ENCODE data around the gene IL4.

The IL4 gene

DNA sequence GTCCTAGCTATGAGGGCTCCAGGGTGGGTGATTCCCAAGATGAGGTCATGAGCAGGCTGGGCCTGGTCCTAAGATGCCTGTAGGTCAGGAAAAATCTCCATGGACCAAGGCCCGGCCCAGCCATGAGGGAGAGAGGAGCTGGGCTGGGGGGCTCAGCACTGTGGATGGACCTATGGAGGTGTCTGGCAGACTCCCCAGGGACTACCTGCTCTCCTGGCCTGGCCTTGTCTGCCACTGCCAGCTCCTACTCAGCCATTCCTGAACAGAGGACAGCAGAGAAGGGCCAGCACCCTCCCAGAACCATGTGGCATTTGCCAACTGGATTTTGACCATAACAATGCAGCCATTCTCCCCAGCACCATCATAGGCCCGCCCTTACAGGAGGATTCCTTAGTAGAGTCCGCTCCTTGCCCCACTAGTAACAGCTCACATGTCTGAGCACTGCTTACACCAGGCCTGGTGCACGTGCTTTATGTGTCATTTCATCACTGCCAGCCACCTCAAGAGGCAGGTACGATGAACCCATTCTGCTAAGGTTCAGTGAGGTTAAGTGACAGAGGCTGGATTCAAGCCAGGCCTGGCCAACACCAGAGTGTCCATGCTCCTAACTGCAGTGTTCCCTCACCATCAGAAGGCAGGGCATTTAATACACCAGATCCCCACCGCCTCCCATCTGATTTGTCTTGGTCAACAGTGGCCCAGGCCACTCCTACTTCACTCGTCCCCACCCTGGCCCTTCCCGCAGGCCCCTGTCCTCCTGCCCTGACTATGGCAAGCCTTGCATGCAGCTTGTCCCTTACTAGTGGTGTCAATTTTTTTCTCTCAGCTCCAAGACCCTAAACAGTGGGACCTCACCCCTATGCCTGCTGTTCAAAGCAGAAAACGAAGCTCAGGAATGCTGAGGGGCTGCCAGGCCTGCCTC is 15.1 kb upstream of the IL4 start:
- no peak for ATAC-seq

DNA sequence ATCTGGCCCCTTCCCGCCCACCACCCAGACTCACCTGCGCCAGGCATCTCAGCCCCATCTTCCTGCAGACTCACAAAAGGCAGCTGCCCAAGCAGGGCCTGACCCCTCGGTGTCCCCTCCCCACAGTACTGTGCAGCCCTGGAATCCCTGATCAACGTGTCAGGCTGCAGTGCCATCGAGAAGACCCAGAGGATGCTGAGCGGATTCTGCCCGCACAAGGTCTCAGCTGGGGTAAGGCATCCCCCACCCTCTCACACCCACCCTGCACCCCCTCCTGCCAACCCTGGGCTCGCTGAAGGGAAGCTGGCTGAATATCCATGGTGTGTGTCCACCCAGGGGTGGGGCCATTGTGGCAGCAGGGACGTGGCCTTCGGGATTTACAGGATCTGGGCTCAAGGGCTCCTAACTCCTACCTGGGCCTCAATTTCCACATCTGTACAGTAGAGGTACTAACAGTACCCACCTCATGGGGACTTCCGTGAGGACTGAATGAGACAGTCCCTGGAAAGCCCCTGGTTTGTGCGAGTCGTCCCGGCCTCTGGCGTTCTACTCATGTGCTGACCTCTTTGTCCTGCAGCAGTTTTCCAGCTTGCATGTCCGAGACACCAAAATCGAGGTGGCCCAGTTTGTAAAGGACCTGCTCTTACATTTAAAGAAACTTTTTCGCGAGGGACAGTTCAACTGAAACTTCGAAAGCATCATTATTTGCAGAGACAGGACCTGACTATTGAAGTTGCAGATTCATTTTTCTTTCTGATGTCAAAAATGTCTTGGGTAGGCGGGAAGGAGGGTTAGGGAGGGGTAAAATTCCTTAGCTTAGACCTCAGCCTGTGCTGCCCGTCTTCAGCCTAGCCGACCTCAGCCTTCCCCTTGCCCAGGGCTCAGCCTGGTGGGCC is 13.9 kb upstream of the IL4 start:
- ATAC-seq, result no peak
- no peak for DNase-seq

More for the DNA sequence above, 15.1 kb upstream of the IL4 start:
- DNase-seq, result no peak

DNA sequence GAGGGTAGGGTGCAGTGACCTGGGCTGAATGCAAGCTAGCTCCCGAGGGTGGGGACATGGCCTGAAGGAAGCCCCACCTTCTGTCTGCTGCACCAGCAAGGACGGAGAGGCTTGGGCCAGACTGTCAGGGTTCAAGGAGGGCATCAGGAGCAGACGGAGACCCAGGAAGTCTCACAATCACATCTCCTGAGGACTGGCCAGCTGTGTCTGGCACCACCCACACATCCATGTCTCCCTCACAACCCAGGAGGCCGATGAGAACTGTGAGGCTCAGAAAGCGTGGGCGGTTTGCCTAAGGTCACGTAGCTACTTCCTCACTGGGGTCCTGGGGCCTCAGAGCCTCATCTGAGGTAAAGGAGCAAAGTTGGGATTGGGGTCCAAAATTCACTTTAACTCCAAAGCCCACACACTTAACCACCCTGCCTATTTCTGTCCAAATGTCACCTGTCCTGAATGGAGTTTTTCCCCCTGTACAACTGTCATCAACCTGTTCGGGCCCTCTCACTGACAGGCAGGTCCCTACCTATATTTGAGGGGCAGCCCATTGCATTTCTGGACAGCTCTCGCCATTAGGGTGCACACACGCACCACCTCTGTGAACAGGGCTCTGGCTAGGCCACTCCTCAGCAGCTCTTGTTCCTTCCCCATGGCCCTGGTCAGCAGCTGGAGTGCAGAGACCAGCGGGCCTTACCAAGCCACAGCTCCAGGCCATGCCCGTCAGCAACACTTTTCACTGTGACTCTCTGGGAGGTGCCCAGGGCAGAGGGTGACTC is 12.4 kb upstream of the IL4 start:
- peak; percentile 43 for DNase-seq
- no peak for ATAC-seq

DNA sequence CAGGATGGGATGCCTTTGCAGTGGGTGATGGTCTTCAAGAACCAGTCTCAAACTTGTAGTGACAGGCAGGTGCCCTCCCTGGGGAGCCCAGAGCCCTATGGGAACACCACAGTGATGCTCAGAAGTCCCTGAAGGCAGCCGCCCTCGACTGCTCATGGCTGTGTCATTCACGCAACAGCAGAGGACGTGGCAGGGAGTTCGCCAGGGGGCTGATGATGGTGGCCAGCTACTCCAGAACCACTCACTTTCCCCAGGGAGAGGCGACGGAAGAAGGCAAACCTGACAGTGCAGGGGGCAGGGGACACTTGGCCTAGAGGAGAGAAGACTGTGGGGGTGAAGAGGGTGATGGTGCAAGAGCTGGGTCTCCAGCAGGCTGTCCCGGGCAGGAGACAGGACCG is 11.8 kb upstream of the IL4 start:
- DNase-seq (no peak), ATAC-seq (no peak)

DNA sequence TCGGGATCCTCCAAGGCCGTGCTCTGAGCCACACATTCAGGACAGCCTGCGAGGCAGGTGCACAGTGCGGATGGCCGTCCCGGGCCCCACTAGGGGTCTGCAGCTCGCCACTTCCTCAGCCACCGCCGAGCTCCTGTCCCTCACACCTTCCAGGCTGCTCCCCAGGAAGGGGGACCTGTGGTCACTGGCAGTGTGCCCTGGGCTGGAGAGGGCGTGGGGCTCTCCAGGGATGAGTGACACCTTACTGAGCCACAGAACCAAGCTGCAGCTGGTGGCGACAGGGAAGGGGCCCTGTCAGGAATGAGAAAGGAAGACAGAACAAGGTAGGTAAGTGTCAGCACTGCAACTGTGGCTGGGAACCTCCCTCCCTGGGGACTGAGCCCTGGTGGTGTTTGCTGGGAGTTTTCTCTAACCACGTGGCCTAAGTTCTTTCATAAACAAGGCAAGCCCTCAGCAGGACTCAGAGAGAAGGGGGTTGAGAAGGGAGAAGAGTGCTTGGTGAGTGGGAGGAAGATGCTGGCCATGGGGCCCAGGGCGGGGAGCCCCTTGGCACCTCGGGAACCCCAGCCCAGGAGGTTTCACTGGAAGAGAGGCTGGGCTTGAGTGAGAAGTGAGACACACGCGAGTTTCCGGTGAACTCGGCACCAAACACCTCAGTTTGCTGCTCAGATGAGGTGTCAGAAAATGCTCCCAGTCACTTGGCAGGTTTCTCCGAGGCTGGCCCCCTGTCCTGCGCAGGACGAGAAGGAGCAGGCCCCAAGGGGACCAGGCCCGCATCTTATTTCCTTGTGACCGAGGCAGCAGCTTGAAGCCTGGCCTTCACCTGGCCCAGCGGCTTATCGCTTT is 10.6 kb upstream of the IL4 start:
- DNase-seq (peak; percentile 56), ATAC-seq (peak; percentile 64)

DNA sequence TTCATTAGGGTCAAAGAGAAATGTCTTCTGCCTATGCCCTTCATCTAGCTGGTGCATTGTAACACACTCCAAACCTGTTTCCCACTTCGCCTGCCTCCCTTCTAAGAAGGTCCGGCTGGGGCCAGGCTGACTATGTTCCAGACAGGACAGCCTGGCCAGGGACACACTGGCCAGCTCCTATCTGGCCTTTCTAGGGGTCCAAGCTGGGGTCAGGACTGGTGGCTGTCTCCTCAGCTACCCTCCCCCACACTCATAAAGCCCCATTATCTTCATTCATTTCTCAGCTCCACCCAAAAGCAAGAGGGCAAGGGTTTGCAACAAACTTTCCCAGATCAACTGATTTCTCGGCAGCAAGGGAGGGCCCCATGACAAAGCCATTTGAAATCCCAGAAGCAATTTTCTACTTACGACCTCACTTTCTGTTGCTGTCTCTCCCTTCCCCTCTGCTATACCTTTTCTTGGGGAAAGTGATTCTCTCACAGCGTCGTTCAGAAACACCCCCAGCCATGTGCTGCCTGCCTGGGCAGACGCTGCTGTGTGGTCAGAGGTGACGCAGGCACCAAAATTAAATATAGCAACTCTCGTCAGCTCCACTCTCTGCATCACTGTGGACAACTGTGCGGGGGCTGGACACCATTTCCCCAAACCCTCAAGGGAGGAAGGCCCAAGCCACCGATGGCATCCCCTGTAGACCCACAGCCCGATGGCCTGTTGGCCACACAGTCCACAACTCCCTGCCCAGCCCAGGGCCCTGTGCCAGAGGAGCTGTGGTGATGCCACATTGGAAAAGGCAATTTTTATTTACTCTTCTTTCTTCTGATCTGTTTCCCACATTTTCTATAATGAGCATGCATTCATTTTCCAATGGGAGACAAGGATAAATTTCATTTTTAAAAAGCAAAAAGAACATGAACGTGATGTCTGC is 9.8 kb upstream of the IL4 start:
- no peak for DNase-seq

DNA sequence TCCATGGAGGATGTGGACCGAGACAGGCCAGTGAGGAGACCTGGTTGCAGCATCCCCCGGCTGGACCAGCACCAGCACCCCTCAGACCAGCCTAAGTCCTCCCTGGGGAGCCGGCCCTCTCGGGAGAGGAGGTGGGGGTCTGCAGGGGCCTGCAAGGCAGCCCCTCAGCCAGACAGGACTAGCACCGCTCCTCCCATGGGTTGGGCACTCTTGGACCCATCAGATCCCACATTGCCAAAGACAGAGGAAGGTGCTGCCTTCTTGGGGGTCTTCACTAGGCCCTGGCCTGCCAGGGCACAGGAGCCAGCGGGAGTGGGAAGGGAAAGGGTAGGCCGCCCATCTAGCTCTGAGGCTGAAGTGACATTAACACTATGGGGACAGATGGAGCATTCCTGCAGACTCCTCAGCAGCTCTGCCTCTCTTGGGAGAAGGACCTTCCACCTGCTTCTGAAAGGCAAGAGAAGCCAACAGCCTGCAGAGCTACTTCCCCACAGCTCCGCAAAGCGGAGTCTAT is 9.0 kb upstream of the IL4 start:
- no peak for DNase-seq
- ATAC-seq, result no peak

More for the DNA sequence above, 9.8 kb upstream of the IL4 start:
- ATAC-seq, result peak; percentile 20

DNA sequence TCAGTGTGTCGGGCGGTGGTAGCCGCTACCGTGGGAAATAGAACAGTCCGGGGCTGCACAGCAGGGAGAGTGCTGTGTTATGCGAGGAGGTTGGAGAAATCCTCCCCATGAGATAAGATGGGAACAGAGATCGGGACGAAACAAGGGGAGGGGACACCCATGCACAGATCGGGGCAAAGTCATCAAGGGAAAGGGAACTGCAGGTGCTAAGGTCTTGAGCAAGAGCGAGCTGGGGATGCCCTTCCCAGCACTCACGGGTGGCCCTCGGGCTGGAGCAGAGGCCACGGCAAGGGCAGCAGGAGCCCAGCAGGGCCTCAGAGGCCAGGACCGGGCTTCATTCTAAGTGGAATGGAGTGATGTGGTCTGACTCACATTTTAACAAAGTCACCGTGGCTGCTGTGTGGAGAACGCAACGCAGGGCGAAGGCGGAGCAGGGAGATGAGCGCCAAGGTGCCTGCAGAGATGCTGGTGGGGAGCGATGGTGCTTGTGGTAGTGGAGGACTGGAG is 8.2 kb upstream of the IL4 start:
- DNase-seq, result no peak
- no peak for ATAC-seq

DNA sequence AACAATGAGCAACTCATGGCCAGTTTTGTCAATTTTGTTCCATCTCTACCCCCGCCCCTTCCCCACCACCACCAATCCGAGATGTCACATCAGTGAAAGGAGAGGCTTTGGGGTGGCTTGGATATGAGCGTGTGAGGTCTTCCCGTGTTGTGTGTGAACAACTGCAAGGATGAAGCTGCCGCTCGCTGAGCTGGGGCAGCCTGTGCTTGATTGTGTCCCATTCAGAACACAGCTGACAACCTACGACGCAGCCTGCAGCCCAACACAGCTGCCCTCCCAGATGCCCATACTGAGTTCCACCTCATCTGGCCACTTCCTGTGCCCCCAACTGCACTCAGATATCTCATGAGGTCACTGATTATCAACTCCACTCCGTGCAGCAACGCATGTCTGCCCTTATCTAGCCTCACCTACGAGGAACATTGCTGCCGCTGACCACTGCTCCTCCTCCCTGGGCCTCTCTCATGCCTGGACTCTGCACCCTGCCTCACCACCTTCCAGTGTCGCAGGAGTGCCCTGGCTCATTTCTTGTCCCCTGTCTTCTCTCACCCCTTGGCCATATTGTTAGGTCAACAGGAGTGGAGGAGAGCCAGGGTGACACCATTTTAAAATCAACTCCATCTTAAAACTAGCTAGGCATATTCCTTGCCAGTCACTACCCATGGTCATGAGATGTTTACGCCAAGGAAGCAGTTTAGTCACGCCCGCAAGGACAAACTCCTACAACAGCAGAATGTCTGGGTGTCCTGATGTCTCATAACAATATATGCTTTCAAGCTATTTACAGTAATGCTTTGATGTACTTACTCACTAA is 7.3 kb upstream of the IL4 start:
- no peak for ATAC-seq
- no peak for DNase-seq

DNA sequence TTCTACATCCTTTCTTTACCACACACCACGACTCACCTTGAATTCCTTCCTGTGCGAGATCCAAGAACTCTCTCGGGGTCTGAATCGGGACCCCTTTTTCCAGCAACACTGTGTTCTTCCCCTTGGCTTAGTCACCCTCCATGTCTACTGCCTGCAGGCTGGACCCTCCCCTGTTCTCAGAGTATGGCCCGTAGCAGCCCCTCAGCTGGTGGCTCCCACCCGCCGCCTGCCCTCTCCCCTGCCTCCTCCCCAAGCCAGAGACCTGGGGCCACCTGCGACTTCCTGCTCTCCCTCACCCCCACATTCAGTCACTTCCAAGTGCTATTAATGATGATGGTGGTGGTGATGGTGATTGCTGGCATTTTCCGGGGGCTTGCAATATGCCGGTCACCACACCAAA is 6.5 kb upstream of the IL4 start:
- ATAC-seq (no peak), DNase-seq (no peak)

DNA sequence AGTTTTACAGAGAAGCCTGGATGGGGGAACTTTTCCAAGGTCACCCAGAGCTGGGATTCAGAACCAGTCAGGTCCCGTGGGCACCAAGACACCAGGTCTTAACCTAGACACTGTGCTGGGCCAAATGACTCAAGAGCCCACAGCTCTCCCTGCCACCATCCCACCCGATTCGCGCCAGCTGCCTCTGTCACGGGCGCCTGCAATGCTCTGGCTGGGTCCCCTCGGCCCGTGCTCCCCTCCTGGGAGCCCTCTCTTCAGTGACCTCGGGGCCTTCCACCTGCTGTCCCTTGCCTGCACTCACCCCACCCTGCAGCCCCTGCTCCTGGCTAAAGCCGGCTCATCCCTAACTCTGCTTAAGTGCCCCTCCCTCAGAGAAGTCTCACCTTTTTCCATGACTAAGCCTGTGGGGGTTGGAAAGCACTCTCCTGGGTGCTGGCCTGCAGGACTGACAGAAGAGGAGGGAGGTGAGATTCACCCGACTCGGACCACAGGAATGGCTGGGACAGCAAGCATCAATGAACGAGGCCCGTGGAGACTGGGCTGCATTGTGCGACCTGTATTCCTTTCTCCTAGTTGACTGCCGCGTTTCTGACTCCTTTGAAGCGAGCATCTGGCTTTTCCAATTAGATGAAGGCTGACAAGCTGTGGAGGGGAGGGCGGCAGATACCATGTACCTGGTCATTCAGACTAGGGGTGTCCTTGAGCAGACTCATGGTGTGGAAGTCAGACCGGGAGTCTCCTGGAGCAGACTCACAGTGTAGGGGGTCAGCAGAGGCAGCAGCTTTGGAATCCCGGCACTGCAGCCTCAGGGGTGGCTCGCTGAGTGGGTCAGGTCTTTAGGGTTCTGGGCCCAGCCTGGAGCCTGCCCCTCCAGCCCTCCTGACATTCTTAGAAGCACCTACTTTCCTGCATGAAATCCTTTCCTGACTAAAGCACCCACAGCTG is 5.8 kb upstream of the IL4 start:
- ATAC-seq (no peak), DNase-seq (no peak)

DNA sequence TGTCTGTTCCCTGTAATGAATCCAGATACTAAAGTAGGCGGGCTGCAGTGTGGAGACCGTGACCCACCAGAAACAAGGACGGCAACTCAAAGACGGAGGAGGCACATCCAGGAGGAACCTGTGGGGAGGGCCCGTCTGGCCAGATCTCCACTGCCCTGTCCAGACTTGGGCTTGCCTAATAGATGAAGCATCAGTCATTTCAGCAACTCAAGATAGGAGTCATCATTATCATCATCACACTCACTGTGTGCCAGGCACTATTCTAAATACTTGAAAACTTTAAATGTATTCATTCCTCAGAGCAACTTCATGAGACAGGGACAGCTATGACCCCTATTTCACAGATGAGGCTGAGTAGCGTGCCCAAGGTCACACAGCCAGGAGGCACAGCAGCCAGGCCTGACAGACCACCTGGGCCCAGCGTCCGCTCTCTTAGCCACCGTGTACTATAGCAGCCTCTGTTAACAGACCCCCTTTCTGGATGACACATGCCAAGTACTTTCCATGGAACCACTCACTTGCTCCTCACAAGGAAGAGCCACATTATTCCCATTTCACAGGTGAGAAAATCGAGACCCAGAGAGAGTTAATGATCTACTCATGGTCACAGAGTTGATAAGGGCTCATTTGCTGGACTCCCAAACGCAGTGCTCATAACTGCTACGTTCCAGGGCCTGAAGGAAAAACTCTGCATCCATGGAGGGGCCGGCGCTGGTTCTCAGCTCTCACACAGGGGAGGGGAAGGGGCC is 4.9 kb upstream of the IL4 start:
- no peak for DNase-seq
- ATAC-seq, result no peak

DNA sequence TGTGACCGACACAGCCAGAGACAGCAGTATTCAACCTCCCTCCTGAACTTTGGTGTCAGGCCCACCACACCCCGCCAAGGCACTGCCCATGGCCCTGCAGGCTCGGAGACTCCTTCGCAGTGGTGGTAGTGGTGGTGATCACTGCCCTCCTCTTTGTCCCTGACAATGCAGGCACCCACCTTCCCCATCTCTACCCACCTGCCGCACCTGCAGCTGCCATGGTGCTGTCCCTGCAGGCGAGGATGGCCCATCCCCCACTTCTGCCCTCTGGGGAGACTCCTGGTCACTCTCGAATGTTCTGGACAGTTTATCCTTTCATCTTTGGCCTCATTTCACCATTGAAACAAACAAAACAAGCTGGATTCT is 4.4 kb upstream of the IL4 start:
- no peak for ATAC-seq
- no peak for DNase-seq

DNA sequence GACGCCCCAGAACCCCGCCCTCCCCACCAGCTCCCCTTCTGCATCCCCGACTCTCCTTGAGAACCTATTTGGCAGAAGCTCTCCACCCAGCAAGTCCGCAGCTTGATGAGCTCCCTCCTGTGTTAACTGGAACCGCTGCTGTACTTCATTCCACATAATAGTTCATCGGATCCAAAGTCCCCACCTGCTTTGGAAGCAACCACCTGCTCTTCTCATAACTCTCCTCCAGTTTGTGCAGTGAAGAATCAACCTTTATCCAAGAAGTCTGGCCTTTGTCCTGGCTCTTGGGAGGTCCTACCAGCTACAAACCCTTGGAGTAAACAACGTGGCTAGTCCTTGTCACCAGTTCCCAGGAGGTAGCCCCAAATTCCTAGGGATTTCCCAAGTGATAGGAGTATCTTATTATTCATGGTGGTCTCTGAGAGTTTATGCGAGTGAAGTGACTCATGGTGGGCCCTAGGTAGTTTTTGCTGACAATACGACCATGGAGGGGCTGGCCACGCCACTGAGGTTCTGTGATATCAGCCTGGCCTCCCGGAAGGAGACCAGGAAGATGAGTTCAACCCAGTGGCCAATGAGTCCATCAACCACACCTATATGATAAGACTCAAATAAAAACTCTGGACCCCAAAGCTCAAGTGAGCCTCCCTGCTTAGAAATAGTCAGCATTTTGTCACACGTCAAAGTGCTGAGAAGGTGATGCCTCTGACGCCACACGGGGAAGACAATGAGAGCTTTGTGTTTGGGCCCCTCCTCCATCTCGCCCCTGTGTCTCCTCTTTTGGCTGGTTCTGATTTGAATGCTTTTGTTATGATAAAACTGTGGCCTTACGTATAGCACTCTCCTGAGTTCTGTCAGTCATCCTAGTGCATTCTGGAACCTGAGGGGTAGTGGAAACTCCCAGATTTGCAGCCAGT is 3.6 kb upstream of the IL4 start:
- no peak for DNase-seq
- no peak for ATAC-seq

DNA sequence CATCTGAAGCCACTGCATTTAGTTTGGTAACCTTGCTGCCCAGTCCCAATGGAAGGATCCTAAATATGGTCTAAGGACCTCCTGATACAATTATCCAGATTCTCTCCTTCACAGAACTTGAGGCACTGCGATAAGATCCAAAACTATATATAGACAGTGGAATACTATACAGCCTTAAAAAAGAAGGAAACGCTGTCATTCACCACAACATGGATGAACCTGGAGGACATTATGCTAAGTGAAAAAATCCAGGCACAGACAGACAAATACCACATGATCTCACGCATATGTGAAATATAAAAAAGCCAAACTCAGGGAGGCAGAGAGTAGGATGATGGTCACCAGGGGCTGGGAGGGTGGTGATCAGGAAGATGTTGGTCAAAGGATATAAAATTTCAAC is 2.8 kb upstream of the IL4 start:
- DNase-seq, result no peak
- ATAC-seq, result no peak

DNA sequence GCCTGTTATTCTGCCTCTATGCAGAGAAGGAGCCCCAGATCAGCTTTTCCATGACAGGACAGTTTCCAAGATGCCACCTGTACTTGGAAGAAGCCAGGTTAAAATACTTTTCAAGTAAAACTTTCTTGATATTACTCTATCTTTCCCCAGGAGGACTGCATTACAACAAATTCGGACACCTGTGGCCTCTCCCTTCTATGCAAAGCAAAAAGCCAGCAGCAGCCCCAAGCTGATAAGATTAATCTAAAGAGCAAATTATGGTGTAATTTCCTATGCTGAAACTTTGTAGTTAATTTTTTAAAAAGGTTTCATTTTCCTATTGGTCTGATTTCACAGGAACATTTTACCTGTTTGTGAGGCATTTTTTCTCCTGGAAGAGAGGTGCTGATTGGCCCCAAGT is 301 bp upstream of the IL4 start:
- DNase-seq, result no peak
- ATAC-seq, result no peak

All from stimulated activated naive CD8-positive, alpha-beta T cell treated with anti-CD3 and anti-CD28 coated beads, Interleukin-15, Interleukin-2, amounts not matched to agents 100 U/mL and 50 U/mL, for 24 hours (primary cell).